H9 (cell line): ENCODE measurements around the gene KRT222. TPM values are rescaled to one million over a fixed set of nuclear protein-coding genes. Genes with fewer than 3 reads are reported as not detected.

ENCODE experiments used
- DNase-seq: peaks from one replicate; pipeline ENCODE4 v3.0.0-alpha.2; 2017
- H2AFZ ChIP-seq: one replicate; pipeline ENCODE4 v1.6.1; 2013; ENCODE audit warnings: mild to moderate bottlenecking, low read length, control low read depth, moderate library complexity
- H2AK5ac ChIP-seq: 2 replicates; pipeline ENCODE4 v1.6.1; 2013; ENCODE audit warnings: low read length, control low read depth, mixed read lengths; ENCODE audit not compliant: insufficient read length
- H2BK120ac ChIP-seq: one replicate; pipeline ENCODE4 v1.6.1; 2013; ENCODE audit warnings: low read depth, mild to moderate bottlenecking, low read length, control low read depth, inconsistent platforms; ENCODE audit not compliant: poor library complexity, severe bottlenecking
- H2BK12ac ChIP-seq: 2 replicates; pipeline ENCODE4 v1.6.1; 2013; ENCODE audit warnings: low read length, control low read depth, mixed read lengths, low read depth; ENCODE audit not compliant: insufficient read length
- H2BK15ac ChIP-seq: 2 replicates; pipeline ENCODE4 v1.6.1; 2013; ENCODE audit warnings: low read depth, low read length, control low read depth
- H2BK20ac ChIP-seq: one replicate; pipeline ENCODE4 v1.6.1; 2013; ENCODE audit warnings: low read depth, mild to moderate bottlenecking, low read length, control low read depth, inconsistent platforms; ENCODE audit not compliant: poor library complexity, severe bottlenecking
- H2BK5ac ChIP-seq: 2 replicates; pipeline ENCODE4 v1.6.1; 2013; ENCODE audit warnings: low read length, control low read depth, mixed read lengths; ENCODE audit not compliant: insufficient read length
- H3K14ac ChIP-seq: 2 replicates; pipeline ENCODE4 v1.6.1; 2013; ENCODE audit warnings: low read length, control low read depth; ENCODE audit not compliant: insufficient read depth
- H3K18ac ChIP-seq: 2 replicates; pipeline ENCODE4 v1.6.1; 2013; ENCODE audit warnings: low read depth, mild to moderate bottlenecking, mixed read lengths, low read length, control low read depth; ENCODE audit not compliant: insufficient read length
- H3K23ac ChIP-seq: 2 replicates; pipeline ENCODE4 v1.6.1; 2013; ENCODE audit warnings: low read length, control low read depth, mixed read lengths, low read depth; ENCODE audit not compliant: insufficient read length
- H3K23me2 ChIP-seq: 2 replicates; pipeline ENCODE4 v1.6.1; 2013; ENCODE audit warnings: low read depth, mild to moderate bottlenecking, mixed read lengths, low read length, control low read depth; ENCODE audit not compliant: insufficient read length, poor library complexity, severe bottlenecking
- H3K27ac ChIP-seq: 2 replicates; pipeline ENCODE4 v1.5.1; 2013; ENCODE audit warnings: low read length, control low read depth, mixed read lengths, low read depth; ENCODE audit not compliant: insufficient read length
- H3K27me3 ChIP-seq: 2 replicates; pipeline ENCODE4 v1.6.1; 2013; ENCODE audit warnings: low read length, control low read depth, inconsistent platforms; ENCODE audit not compliant: insufficient read depth
- H3K4ac ChIP-seq: 2 replicates; pipeline ENCODE4 v1.6.1; 2013; ENCODE audit warnings: low read depth, mild to moderate bottlenecking, control low read depth, inconsistent platforms, low read length, moderate library complexity
- H3K4me1 ChIP-seq: 2 replicates; pipeline ENCODE4 v1.6.1; 2013; ENCODE audit warnings: low read length, control low read depth, inconsistent platforms; ENCODE audit not compliant: insufficient read depth
- H3K4me2 ChIP-seq: 2 replicates; pipeline ENCODE4 v1.6.1; 2013; ENCODE audit warnings: low read length, control low read depth, mixed read lengths; ENCODE audit not compliant: insufficient read length, insufficient read depth
- H3K56ac ChIP-seq: 2 replicates; pipeline ENCODE4 v1.6.1; 2013; ENCODE audit warnings: low read depth, mild to moderate bottlenecking, mixed read lengths, low read length, control low read depth; ENCODE audit not compliant: insufficient read length
- H3K79me1 ChIP-seq: 2 replicates; pipeline ENCODE4 v1.6.1; 2013; ENCODE audit warnings: low read depth, mild to moderate bottlenecking, moderate library complexity, low read length, control low read depth, inconsistent platforms; ENCODE audit not compliant: insufficient read depth, poor library complexity, severe bottlenecking
- H3K79me2 ChIP-seq: 2 replicates; pipeline ENCODE4 v1.6.1; 2013; ENCODE audit warnings: low read length, control low read depth, inconsistent platforms; ENCODE audit not compliant: insufficient read depth
- H3K9ac ChIP-seq: 2 replicates; pipeline ENCODE4 v1.6.1; 2013; ENCODE audit warnings: low read length, control low read depth, mixed read lengths; ENCODE audit not compliant: insufficient read length; ENCODE audit errors: extremely low read depth
- H3K9me3 ChIP-seq: one replicate; pipeline ENCODE4 v1.6.1; 2013; ENCODE audit warnings: low read depth, low read length, inconsistent platforms; ENCODE audit not compliant: control insufficient read depth
- H3T11ph ChIP-seq: one replicate; pipeline ENCODE4 v1.6.1; 2013; ENCODE audit warnings: mild to moderate bottlenecking, low read length, control low read depth, inconsistent platforms
- H4K20me1 ChIP-seq: one replicate; pipeline ENCODE4 v1.6.1; 2013; ENCODE audit not compliant: control insufficient read depth, insufficient read length, insufficient read depth
- H4K5ac ChIP-seq: 2 replicates; pipeline ENCODE4 v1.6.1; 2013; ENCODE audit warnings: low read depth, mild to moderate bottlenecking, mixed read lengths, low read length, control low read depth; ENCODE audit not compliant: insufficient read length
- H4K8ac ChIP-seq: replicated peaks from 2 replicates; pipeline ENCODE4 v1.6.1; 2013; ENCODE audit warnings: low read length, control low read depth, mixed read lengths, low read depth; ENCODE audit not compliant: insufficient read length
- H4K91ac ChIP-seq: 2 replicates; pipeline ENCODE4 v1.6.1; 2013; ENCODE audit warnings: low read depth, mild to moderate bottlenecking, moderate library complexity, mixed read lengths, low read length, control low read depth; ENCODE audit not compliant: insufficient read length
- H3K27ac Mint-ChIP-seq, 3 experiments: 2 replicates in 2 of 3; 3 replicates in 1 of 3; pipeline ENCODE4 v1.8.0; 2020 to 2021; ENCODE audit warnings: mixed read lengths in 3 of 3, mild to moderate bottlenecking in 1 of 3, moderate library complexity in 1 of 3
- H3K27me3 Mint-ChIP-seq: 2 replicates; pipeline ENCODE4 v1.8.0; 2021; ENCODE audit warnings: low read depth, mild to moderate bottlenecking, moderate library complexity, mixed read lengths
- H3K36me3 Mint-ChIP-seq, 3 experiments: 2 replicates in 2 of 3; 3 replicates in 1 of 3; pipeline ENCODE4 v1.8.0; 2020 to 2021; ENCODE audit warnings: low read depth in 3 of 3, mixed read lengths in 3 of 3; ENCODE audit not compliant: insufficient read depth in 1 of 3
- H3K4me1 Mint-ChIP-seq, 2 experiments: 2 replicates each; pipeline ENCODE4 v1.8.0; 2020; ENCODE audit warnings: mixed read lengths in 2 of 2
- H3K4me3 Mint-ChIP-seq, 2 experiments: 2 replicates in 1 of 2; 3 replicates in 1 of 2; pipeline ENCODE4 v1.8.0; 2020 to 2021; ENCODE audit warnings: mild to moderate bottlenecking in 2 of 2, mixed read lengths in 2 of 2, moderate library complexity in 1 of 2
- H3K9me3 Mint-ChIP-seq, 2 experiments: 2 replicates in 1 of 2; 3 replicates in 1 of 2; pipeline ENCODE4 v1.8.0; 2020; ENCODE audit warnings: mild to moderate bottlenecking in 2 of 2, mixed read lengths in 2 of 2, moderate library complexity in 1 of 2
- total RNA-seq: library from RNA; stranded (reverse); gene quantifications from 2 replicates; pipeline ENCODE4 v1.2.1, GENCODE V29; 2021
- TF ChIP-seq, protein P1 (sequence below): fragments of 200-600 bp; sonication (generic); conservative IDR thresholded peaks from 3 replicates; pipeline ENCODE4 v1.8.0; 2021; ENCODE audit warnings: antibody characterized with exemption, mild to moderate bottlenecking

KRT222 gene
- total RNA-seq, 1 experiment from 2014 or later = 0.13 TPM

DNA sequence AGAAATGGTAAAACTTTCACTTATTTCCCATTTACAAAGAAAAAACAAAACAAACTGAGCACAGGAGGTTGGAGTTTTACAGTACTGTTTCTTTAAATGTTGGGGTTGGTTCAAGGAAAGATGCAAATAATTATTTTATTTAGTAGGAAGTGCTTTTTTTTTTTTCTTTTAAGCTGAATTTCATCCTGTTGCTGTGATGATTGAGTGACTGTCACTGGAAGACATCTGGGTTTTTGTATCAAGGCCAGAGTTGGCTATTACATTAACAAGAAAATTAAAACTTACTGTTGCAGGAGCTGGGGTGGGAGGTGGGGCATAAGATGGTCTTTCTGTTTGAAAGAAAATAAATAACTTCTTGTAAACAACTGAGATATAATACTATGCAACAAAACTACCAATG is 19.7 kb downstream of the KRT222 start:
- TF ChIP-seq, protein P1, sequence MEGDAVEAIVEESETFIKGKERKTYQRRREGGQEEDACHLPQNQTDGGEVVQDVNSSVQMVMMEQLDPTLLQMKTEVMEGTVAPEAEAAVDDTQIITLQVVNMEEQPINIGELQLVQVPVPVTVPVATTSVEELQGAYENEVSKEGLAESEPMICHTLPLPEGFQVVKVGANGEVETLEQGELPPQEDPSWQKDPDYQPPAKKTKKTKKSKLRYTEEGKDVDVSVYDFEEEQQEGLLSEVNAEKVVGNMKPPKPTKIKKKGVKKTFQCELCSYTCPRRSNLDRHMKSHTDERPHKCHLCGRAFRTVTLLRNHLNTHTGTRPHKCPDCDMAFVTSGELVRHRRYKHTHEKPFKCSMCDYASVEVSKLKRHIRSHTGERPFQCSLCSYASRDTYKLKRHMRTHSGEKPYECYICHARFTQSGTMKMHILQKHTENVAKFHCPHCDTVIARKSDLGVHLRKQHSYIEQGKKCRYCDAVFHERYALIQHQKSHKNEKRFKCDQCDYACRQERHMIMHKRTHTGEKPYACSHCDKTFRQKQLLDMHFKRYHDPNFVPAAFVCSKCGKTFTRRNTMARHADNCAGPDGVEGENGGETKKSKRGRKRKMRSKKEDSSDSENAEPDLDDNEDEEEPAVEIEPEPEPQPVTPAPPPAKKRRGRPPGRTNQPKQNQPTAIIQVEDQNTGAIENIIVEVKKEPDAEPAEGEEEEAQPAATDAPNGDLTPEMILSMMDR = no peak
- no peak for DNase-seq
- no peak overlapping the region for H3K4me2 ChIP-seq
- 0 out of 7 replicates have a peak overlapping the region, but pooled peaks of 1 of the 3 experiments have one; percentile 8 for H3K27ac Mint-ChIP-seq
- no peaks in the 10 kb centered on the region for H4K20me1 ChIP-seq
- no peak overlapping the region for H2BK15ac ChIP-seq
- no peak overlapping the region for H3K4ac ChIP-seq
- H3K9me3 Mint-ChIP-seq = no peaks in the 10 kb centered on the region
- no peak overlapping the region for H2AK5ac ChIP-seq
- H2BK12ac ChIP-seq = no peak overlapping the region
- no peaks in the 10 kb centered on the region for H3K27me3 ChIP-seq
- H3K14ac ChIP-seq = no peak overlapping the region
- H3K4me1 ChIP-seq = no peaks in the 10 kb centered on the region
- peaks cover 5% of the 10 kb centered on the region; the same call in 1 of the 2 replicates for H3K27me3 Mint-ChIP-seq
- no peak overlapping the region for H4K8ac ChIP-seq
- H3T11ph ChIP-seq = no peak overlapping the region
- H4K5ac ChIP-seq = no peak overlapping the region
- peaks cover 5% of the 10 kb centered on the region for H3K79me1 ChIP-seq
- H4K91ac ChIP-seq = no peak overlapping the region
- no peak overlapping the region for H2AFZ ChIP-seq
- H3K4me3 Mint-ChIP-seq = no peak overlapping the region
- H2BK5ac ChIP-seq = no peak overlapping the region
- no peak overlapping the region for H3K18ac ChIP-seq
- H3K23me2 ChIP-seq = peaks cover 17% of the 10 kb centered on the region
- H3K56ac ChIP-seq = no peak overlapping the region
- no peak overlapping the region for H3K27ac ChIP-seq
- H3K4me1 Mint-ChIP-seq = peaks cover 10 to 13% of the 10 kb centered on the region in 2 experiments
- peaks cover 7% of the 10 kb centered on the region; the same call in 1 of the 2 replicates for H3K79me2 ChIP-seq
- peaks cover 19 to 45% (median 43%) of the 10 kb centered on the region in 3 experiments; a peak in 6 of 7 replicates for H3K36me3 Mint-ChIP-seq
- H3K9me3 ChIP-seq = no peaks in the 10 kb centered on the region
- no peak overlapping the region for H3K9ac ChIP-seq
- H3K23ac ChIP-seq = no peak overlapping the region
- no peak overlapping the region for H2BK20ac ChIP-seq
- no peak overlapping the region for H2BK120ac ChIP-seq
